Measurements from ENCODE around the gene AVEN.

The AVEN gene

GRCh38 chr15:34043813-34044212 is 4.8 kb upstream of the AVEN start:
- H3K4me3 ChIP-seq (replicated peaks in 1 of 2; ENCODE audit: low read depth in 2 of 2, low read length in 2 of 2), result no peak overlapping the region
- no peak for TF ChIP-seq CTCF (IDR thresholded peaks at IDR 0.05; ENCODE audit: low read depth, low read length)
- DNase-seq (ENCODE audit: low read depth in 2 of 2), result no peak

- no peak for TF ChIP-seq CTCF (IDR thresholded peaks at IDR 0.05; ENCODE audit: low read depth, low read length)
- no peak overlapping the region for H3K4me3 ChIP-seq (replicated peaks in 1 of 2; ENCODE audit: low read depth in 2 of 2, low read length in 2 of 2)
- DNase-seq (ENCODE audit: low read depth in 2 of 2), result peak in 1 of 2 donors; percentile 31
Measured at GRCh38 chr15:34043391-34043790, 4.4 kb upstream of the AVEN start.

GRCh38 chr15:34039790-34040113 is 748 bp upstream of the AVEN start:
- peak overlapping the region in 1 of 2 donors; percentile 93 for H3K4me3 ChIP-seq (replicated peaks in 1 of 2; ENCODE audit: low read depth in 2 of 2, low read length in 2 of 2)
- TF ChIP-seq CTCF (IDR thresholded peaks at IDR 0.05; ENCODE audit: low read depth, low read length), result no peak
- no peak for DNase-seq (ENCODE audit: low read depth in 2 of 2)

GRCh38 chr15:34038023-34038870 is 757 bp downstream of the AVEN start:
- DNase-seq (ENCODE audit: low read depth in 2 of 2), result peak; percentile 74 to 82
- no peak for TF ChIP-seq CTCF (IDR thresholded peaks at IDR 0.05; ENCODE audit: low read depth, low read length)
- peak overlapping the region; percentile 88 to 93 for H3K4me3 ChIP-seq (replicated peaks in 1 of 2; ENCODE audit: low read depth in 2 of 2, low read length in 2 of 2)

GRCh38 chr15:34031987-34032760 is 6.8 kb downstream of the AVEN start:
- no peak for DNase-seq (ENCODE audit: low read depth in 2 of 2)

GRCh38 chr15:34027606-34028005 is 11.4 kb downstream of the AVEN start:
- no peak overlapping the region for H3K4me3 ChIP-seq (replicated peaks in 1 of 2; ENCODE audit: low read depth in 2 of 2, low read length in 2 of 2)
- no peak for DNase-seq (ENCODE audit: low read depth in 2 of 2)
- TF ChIP-seq CTCF (IDR thresholded peaks at IDR 0.05; ENCODE audit: low read depth, low read length), result no peak

More at GRCh38 chr15:34031987-34032760, 6.8 kb downstream of the AVEN start:
- H3K4me3 ChIP-seq (replicated peaks in 1 of 2; ENCODE audit: low read depth in 2 of 2, low read length in 2 of 2), result no peak overlapping the region
- TF ChIP-seq CTCF (IDR thresholded peaks at IDR 0.05; ENCODE audit: low read depth, low read length), result no peak

Measured in cardiac fibroblast (primary cell).